Measurements from ENCODE around the gene PDPK1. TPM values are rescaled to one million over a fixed set of nuclear protein-coding genes. Genes with fewer than 3 reads are reported as not detected.

PDPK1 gene
- total RNA-seq, 1 donor from 2014 or later = 40.8 TPM

GRCh38 chr16:2511128-2511800, 26.6 kb upstream of the PDPK1 start:
- DNase-seq (ENCODE audit: extremely low spot score, unreplicated experiment) = no peak
- Mint-ChIP-seq H3K27me3 (no peaks in the 10 kb centered on the region), H3K9me3 (no peaks in the 10 kb centered on the region), H3K27ac (no peak overlapping the region), H3K4me1 (ENCODE audit: unreplicated experiment) (peaks cover 28% of the 10 kb centered on the region), H3K4me3 (peak overlapping the region; percentile 51), H3K36me3 (no peaks in the 10 kb centered on the region)
- no peak for TF ChIP-seq CTCF (conservative IDR thresholded peaks at IDR 0.05)

GRCh38 chr16:2511996-2512734, 25.7 kb upstream of the PDPK1 start:
- Mint-ChIP-seq H3K4me3 (peak overlapping the region; percentile 90), H3K36me3 (no peaks in the 10 kb centered on the region)
- TF ChIP-seq CTCF (conservative IDR thresholded peaks at IDR 0.05) = no peak

GRCh38 chr16:2512735-2513404, 25.0 kb upstream of the PDPK1 start:
- Mint-ChIP-seq H3K36me3 (no peaks in the 10 kb centered on the region), H3K27me3 (no peaks in the 10 kb centered on the region), H3K9me3 (no peaks in the 10 kb centered on the region), H3K4me3 (peak overlapping the region; percentile 90), H3K27ac (peak overlapping the region; percentile 90), H3K4me1 (ENCODE audit: unreplicated experiment) (peaks cover 43% of the 10 kb centered on the region)
- DNase-seq (ENCODE audit: extremely low spot score, unreplicated experiment) = no peak
- TF ChIP-seq CTCF (conservative IDR thresholded peaks at IDR 0.05) = peak; percentile 19

More at GRCh38 chr16:2511996-2512734, 25.7 kb upstream of the PDPK1 start:
- Mint-ChIP-seq H3K27ac (peak overlapping the region; percentile 90), H3K9me3 (no peaks in the 10 kb centered on the region), H3K27me3 (no peaks in the 10 kb centered on the region), H3K4me1 (ENCODE audit: unreplicated experiment) (peaks cover 37% of the 10 kb centered on the region)
- DNase-seq (ENCODE audit: extremely low spot score, unreplicated experiment) = no peak

- peaks cover 46% of the 10 kb centered on the region for H3K4me1 Mint-ChIP-seq (ENCODE audit: unreplicated experiment)
- no peaks in the 10 kb centered on the region for H3K36me3 Mint-ChIP-seq
- peak within 1 kb of the TSS; percentile 92 for H3K4me3 Mint-ChIP-seq
- H3K9me3 Mint-ChIP-seq = no peaks in the 10 kb centered on the region
- H3K27me3 Mint-ChIP-seq = no peaks in the 10 kb centered on the region
- H3K27ac Mint-ChIP-seq = peak within 1 kb of the TSS; percentile 98
- DNase-seq (ENCODE audit: extremely low spot score, unreplicated experiment) = peak; percentile 94
- no peak for TF ChIP-seq CTCF (conservative IDR thresholded peaks at IDR 0.05)
Measured at GRCh38 chr16:2513405-2514332, 24.2 kb upstream of the PDPK1 start, which contains the start of gene ATP6V0C. TSS of gene ATP6V0C (plus strand) at chr16:2513952. CDS start at chr16:2514104, 152 bp downstream.
